Erythroblast (primary cell): ENCODE measurements around the gene EEA1.

Experiments used
- GATA1 ChIP-seq: IDR thresholded peaks from 2 replicates; pipeline ENCODE4 v1.6.1; 2011; ENCODE audit warnings: low read depth, mild to moderate bottlenecking, control low read depth, low read length, moderate library complexity
- POLR2A ChIP-seq: IDR thresholded peaks from 2 replicates; pipeline ENCODE4 v1.6.1; 2011; ENCODE audit warnings: mild to moderate bottlenecking, low read length

GRCh38 chr12:92929983-92930382 is 888 bp upstream of the EEA1 start:
- TF ChIP-seq POLR2A, result no peak
- no peak for TF ChIP-seq GATA1
